Tibial nerve (tissue), 4 donors: ENCODE results near the gene C1QTNF12.

Experiments used
- CTCF ChIP-seq, 5 experiments: fragments of 200-600 bp in 3 of 5; fragments of 450-650 bp in 2 of 5; sonication (generic) in 3 of 5; IDR thresholded peaks; one replicate each; pipeline ENCODE4 v1.5.1; 2016 to 2019; ENCODE audit warnings: antibody characterized with exemption in 5 of 5, mild to moderate bottlenecking in 3 of 5, moderate library complexity in 2 of 5
- EP300 ChIP-seq, 2 donors: sonication (generic); formaldehyde crosslinking; IDR thresholded peaks; one replicate each; pipeline ENCODE4 v1.6.1; 2017; ENCODE audit warnings: antibody characterized with exemption in 2 of 2, mild to moderate bottlenecking in 1 of 2
- POLR2A ChIP-seq, 2 donors: fragments of 450-650 bp; IDR thresholded peaks; one replicate each; pipeline ENCODE4 v1.6.1; 2017; ENCODE audit warnings: antibody characterized with exemption in 2 of 2, mild to moderate bottlenecking in 2 of 2, moderate library complexity in 2 of 2

GRCh38 chr1:1272341-1273208, 26.1 kb upstream of the C1QTNF12 start:
- no peak for TF ChIP-seq CTCF (IDR thresholded peaks at IDR 0.05)
- TF ChIP-seq POLR2A (IDR thresholded peaks at IDR 0.05): no peak
- TF ChIP-seq EP300 (IDR thresholded peaks at IDR 0.05): no peak
